Pulmonary artery endothelial cell (primary cell): ENCODE data around the gene OR4D2. TPM values are rescaled to one million over a fixed set of nuclear protein-coding genes. Genes with fewer than 3 reads are reported as not detected.
"Not testable (repeated sequence)": the region's sequence is repeated elsewhere in the genome, so short reads cannot be mapped to it uniquely, and the experiment has no call there.

ENCODE experiments used
- DNase-seq: peaks from one replicate; pipeline ENCODE4 v3.0.0-alpha.2; 2011; ENCODE audit warnings: low read depth, low spot score
- total RNA-seq: library from RNA; depleted of rRNA; stranded (reverse); fragments of >200 nt; gene quantifications from 2 replicates; pipeline ENCODE4 v1.2.3, GENCODE V29; 2014

OR4D2 gene
- not detected in 2 replicates for total RNA-seq

- DNase-seq = no peak
These were observed at the start of gene OR4D2 for GRCh38 chr17:58166682-58167081. OR4D2 (plus strand) TSS chr17:58166982; CDS start chr17:58169656, 2,674 bp downstream.

- no peak for DNase-seq
These were observed 49.4 kb upstream of the OR4D2 start for GRCh38 chr17:58117382-58117781.

- DNase-seq = no peak
These were observed 47.3 kb upstream of the OR4D2 start for GRCh38 chr17:58119491-58119890.

- DNase-seq = peak; percentile 15
These were observed 46.5 kb upstream of the OR4D2 start for GRCh38 chr17:58120195-58120822.

GRCh38 chr17:58121925-58122324, 44.9 kb upstream of the OR4D2 start:
- DNase-seq = no peak

GRCh38 chr17:58127846-58128245, 38.9 kb upstream of the OR4D2 start:
- no peak for DNase-seq

GRCh38 chr17:58132697-58133096, 34.1 kb upstream of the OR4D2 start:
- not testable (repeated sequence) for DNase-seq

- DNase-seq = no peak
These were observed 30.0 kb upstream of the OR4D2 start for GRCh38 chr17:58136669-58137279.

GRCh38 chr17:58141505-58141904, 25.3 kb upstream of the OR4D2 start:
- DNase-seq = no peak

GRCh38 chr17:58143335-58143734, 23.4 kb upstream of the OR4D2 start:
- DNase-seq = not testable (repeated sequence)

- DNase-seq = no peak
These were observed 22.0 kb upstream of the OR4D2 start for GRCh38 chr17:58144801-58145200.

- no peak for DNase-seq
These were observed 18.8 kb upstream of the OR4D2 start, which contains the start of gene OR4D1 for GRCh38 chr17:58147930-58148434. OR4D1 (plus strand) TSS chr17:58148384; CDS start chr17:58155154, 6,770 bp downstream.

- DNase-seq = no peak
These were observed 18.2 kb upstream of the OR4D2 start for GRCh38 chr17:58148609-58149008.

- DNase-seq = no peak
These were observed 16.4 kb upstream of the OR4D2 start for GRCh38 chr17:58150394-58150793.

- no peak for DNase-seq
These were observed 13.7 kb upstream of the OR4D2 start for GRCh38 chr17:58153046-58153445.

GRCh38 chr17:58153671-58154070, 13.1 kb upstream of the OR4D2 start:
- DNase-seq = no peak

GRCh38 chr17:58156839-58157803, 9.7 kb upstream of the OR4D2 start:
- no peak for DNase-seq

- no peak for DNase-seq
These were observed 8.6 kb upstream of the OR4D2 start for GRCh38 chr17:58158181-58158580.

- no peak for DNase-seq
These were observed 5.2 kb upstream of the OR4D2 start for GRCh38 chr17:58161566-58161965.

- DNase-seq = no peak
These were observed 801 bp upstream of the OR4D2 start for GRCh38 chr17:58165981-58166380.

GRCh38 chr17:58170622-58171021, 3.8 kb downstream of the OR4D2 start:
- DNase-seq = no peak
